Muscle of back (tissue), 13 donors: ENCODE results near the gene LINGO3. TPM values are rescaled to one million over a fixed set of nuclear protein-coding genes. Genes with fewer than 3 reads are reported as not detected.
"Not testable (repeated sequence)": the region's sequence is repeated elsewhere in the genome, so short reads cannot be mapped to it uniquely, and the experiment has no call there.

Experiments used
- DNase-seq, 3 donors: peaks; one replicate each; pipeline versions ENCODE4 v3.0.0 to v3.0.0-alpha.2; 2013
- long read RNA-seq, 9 donors: transcript quantifications; one replicate each; lab custom pipeline, GENCODE V29; 2026
- polyA plus RNA-seq, 10 donors: library from polyadenylated mRNA; unstranded; fragments of 120-200 nt; gene quantifications; one replicate each; pipeline ENCODE4 v1.2.1, GENCODE V29; 2013; ENCODE audit not compliant: insufficient read length in 10 of 10

Gene LINGO3
- polyA plus RNA-seq = under 1 TPM in 4 of 10 donors, not detected in 6; 0.05 to 0.27 (median 0.09) TPM
- long read RNA-seq, donor 1 = 0 reads
- long read RNA-seq, donor 2 = 0 reads
- long read RNA-seq, donor 3, partial matches to known transcripts = 0 of 1 reads
- long read RNA-seq, donor 3, other reads (novel, unspliced or antisense) = 0 of 1 reads
- long read RNA-seq, donor 4 = 0 reads
- long read RNA-seq, donor 5, partial matches to known transcripts = 0 of 1 reads
- long read RNA-seq, donor 5, other reads (novel, unspliced or antisense) = 0 of 1 reads
- long read RNA-seq, donor 6 = 0 reads
- long read RNA-seq, donor 7 = 0 reads
- long read RNA-seq, donor 8 = 0 reads
- long read RNA-seq, donor 9 = 0 reads

GRCh38 chr19:2308114-2308556 is at the start of gene LINGO3:
Gene LINGO3 (minus strand): TSS chr19:2308154. CDS start chr19:2291776, 16,378 bp downstream.
- no peak for DNase-seq

GRCh38 chr19:2356036-2356646 is 48.2 kb upstream of the LINGO3 start:
- no peak for DNase-seq

- DNase-seq = no peak
Observed at GRCh38 chr19:2355168-2356035, 47.4 kb upstream of the LINGO3 start.

GRCh38 chr19:2354670-2355069 is 46.7 kb upstream of the LINGO3 start:
- no peak for DNase-seq

DNA sequence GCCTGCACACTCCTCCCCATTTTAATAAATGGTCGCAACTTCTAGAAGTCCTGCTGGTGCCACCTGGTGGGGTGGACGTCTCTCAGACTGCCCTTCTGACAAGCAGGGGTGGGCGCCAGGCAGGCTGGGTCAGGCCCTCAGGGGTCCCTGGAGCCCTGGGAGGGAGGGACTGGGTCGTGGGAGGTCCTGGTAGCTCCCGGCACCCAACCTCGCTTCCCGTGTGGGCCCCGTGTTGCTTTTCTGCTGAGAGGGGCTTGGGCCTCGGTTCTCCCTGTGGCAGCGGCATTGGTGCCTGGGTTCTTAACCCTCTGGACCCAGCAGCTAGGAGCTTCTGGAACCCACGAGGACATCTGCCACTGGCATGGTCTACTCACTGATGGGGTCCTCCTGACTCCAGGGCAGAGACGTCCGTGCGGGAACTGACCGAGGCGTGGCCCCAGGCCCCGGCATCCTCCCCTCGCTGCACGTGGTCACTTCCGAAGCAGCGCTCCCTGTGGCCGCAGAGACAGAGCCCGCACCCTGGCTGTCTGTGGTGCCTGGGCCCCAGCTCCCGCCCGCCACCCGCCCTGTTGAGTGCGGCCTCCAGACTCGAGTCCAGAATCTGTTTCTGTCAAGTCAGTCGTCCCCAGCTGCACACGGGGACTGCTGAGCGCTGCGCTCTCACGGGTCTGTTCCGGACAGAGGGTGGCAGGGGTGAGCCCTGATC is 46.1 kb upstream of the LINGO3 start:
- no peak for DNase-seq

GRCh38 chr19:2353159-2353886 is 45.4 kb upstream of the LINGO3 start:
- DNase-seq = no peak

DNA sequence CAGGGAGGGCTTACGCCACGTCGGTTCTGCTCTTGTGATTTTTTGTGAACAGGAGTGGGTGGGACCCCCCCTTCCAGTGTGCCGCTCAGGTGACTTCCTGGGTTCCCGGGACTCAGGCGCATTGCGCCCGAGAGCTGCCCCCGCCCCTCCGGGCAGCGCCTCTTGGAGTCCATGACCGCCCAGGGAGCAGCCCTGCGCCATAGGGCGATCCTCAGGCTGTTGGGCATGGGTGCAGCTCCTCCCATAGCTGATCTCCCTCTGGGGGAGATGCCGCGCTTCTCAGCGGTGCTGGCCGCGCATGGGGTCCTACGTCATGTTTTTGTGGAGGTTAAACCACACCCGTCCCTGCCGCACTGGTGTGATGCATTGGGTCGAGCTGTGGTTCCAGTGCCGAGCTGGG is 44.2 kb upstream of the LINGO3 start:
- DNase-seq = no peak

DNA sequence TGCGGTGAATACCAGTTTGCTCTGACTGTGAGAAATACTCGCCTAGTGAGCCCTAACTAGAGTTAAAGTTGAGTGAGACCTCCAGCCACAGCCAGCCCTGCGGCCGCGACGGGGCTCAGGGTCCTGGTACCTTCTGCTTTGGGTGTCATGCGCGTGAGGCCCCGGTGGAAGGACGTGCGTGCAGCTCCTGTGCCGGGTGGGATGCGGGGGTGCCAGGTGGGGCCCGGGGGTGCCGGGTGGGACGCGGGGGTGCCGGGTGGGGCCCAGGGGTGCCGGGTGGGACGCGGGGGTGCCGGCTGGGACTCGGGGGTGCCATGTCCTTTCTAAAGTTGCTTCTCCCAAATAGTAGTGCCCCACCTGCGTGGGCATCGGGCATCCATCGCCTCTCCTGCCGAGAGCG is 43.6 kb upstream of the LINGO3 start:
- DNase-seq = no peak

DNA sequence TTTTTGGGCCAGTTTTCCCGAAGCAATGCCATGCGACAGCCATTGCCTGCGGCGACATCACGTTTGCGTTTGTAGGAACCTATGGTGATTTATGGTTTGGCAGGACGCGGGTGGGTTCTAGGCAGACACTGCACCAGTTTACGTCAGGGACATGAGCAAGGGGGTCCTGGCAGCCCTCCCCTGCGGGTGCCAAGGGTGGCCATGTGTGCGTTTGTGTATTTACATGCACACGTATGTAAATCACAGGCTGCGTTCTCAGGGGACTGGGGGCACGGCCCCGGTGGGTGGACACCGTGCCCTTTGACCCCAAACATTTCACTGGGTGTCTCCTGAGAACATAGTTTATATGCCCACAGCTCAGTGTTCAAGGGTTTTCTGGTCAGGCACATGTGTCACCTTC is 42.7 kb upstream of the LINGO3 start:
- no peak for DNase-seq

DNA sequence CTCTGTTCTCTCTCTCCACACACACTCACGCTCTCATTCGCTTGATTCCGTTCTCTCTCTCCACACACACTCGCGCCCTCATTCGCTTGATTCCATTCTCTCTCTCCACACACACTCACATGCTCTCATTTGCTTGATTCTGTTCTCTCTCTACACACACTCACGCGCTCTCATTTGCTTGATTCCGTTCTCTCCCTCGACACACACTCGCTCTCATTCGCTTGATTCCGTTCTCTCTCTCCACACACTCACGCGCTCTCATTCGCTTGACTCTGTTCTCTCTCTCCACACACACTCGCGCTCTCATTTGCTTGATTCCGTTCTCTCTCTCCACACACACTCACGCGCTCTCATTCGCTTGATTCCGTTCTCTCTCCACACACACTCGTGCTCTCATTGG is 41.9 kb upstream of the LINGO3 start:
- DNase-seq = not testable (repeated sequence)

DNA sequence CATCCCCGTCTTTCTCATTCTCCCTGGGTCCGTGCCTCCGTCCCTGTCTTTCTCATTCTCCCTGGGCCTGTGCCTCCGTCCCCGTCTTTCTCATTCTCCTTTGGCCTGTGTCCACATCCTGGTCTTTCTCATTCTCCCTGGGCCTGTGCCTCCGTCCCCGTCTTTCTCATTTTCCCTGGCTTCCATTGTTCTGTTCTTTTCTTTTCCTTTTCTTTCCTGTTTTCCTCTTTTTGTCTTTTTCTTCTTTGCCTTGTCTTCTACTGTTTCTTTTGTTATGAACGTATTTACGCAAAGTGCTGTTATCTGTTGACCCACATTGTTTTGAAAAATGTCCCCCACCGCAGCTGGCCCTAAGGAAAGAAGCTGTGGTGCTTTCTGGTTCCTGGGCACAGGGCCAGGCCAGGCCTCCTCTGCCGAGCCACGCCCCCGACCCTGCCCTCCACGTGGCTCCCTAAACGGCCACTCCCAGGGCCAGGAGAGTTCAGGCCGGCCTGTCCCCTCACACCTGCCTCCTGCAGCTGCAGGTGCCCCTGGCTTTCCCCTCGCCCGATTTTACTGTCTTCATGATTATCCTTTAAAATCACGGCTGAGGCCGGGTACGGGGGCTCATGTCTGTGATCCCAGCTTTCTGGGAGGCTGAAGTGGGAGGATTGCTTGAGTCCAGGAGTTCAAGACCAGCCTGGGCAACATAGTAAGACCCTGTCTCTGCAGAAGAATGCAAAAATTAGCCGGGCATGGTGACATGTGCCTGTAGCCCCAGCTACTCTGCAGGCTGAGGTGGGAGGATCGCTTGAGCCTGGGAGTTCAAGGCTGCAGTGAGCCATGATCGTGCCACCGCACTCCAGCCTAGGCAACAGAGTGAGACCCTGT is 38.1 kb upstream of the LINGO3 start:
- no peak for DNase-seq

- DNase-seq = no peak
Observed at GRCh38 chr19:2345076-2345475, 37.1 kb upstream of the LINGO3 start.

DNA sequence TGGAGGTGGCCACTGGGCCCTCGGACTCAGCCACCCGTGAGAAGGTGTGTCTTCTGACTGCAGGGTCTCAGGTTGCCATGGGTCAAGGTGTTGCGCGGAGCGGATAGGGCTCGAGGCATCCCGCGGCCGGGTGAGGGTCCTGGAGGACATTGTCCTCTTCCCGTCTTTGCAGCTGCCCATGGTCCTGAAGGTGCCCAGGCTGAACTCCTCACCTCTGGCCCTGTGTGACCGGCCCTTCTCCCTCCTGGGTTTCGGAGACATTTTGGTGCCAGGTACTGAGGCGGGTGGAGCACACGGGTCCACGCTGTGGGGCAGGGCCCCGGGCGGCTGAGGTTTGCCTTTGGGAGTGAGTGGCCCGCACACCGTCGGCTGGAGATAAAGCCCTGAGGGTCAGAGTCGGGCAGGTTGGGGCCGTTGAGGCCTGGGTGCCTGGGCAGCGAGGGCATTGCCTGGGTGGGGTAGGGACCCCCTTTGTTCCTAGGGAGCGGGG is 36.5 kb upstream of the LINGO3 start:
- DNase-seq = no peak

GRCh38 chr19:2343289-2343982 is 35.5 kb upstream of the LINGO3 start:
- DNase-seq = no peak

DNA sequence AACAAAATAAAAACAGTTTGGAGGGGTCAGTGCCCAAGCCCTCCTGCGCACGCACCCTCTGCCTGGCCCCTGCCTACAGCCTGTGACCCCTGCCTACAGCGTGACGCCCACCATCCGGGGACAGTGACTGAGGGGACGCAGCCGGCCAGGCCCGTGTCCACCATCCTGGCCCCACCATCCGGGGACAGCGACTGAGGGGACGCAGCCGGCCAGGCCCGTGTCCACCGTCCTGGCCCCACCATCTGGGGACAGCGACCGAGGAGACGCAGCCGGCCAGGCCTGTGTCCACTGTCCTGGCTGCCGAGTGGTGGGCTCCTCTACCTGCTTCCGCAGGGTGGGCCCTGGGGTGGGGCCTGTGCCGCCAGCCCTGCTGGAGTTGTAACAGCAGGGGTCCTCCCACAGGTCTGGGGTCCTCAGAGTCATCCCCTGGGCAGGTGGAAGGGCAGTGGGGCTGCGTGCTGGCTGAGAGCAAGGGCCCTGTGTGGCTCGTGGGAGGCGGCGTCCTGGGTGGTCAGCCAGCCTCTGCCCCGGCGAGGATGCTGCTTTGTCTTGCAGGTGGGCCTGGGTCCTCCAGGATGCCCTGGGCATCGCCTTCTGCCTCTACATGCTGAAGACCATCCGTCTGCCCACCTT is 34.8 kb upstream of the LINGO3 start:
- DNase-seq = no peak

DNA sequence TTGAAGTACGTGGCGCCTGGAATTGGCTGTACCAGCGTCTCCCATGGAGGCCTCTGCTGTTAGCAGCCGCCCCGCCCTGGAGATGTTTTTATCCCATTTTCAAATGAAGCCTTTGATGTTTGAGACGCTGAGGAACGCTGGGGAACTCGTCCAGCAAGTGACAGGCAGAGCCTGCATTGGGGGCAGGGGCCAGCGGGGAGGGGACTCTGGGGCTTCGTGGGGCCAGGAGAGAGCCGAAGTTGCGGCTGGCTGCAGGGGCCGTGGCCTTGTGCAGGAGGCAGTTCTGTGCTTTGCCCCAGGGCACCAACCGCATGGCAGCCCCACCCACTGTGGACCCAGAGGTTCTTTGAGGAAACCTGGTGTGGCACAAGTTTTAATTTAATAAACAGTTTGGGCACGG is 34.0 kb upstream of the LINGO3 start:
- DNase-seq = no peak

DNA sequence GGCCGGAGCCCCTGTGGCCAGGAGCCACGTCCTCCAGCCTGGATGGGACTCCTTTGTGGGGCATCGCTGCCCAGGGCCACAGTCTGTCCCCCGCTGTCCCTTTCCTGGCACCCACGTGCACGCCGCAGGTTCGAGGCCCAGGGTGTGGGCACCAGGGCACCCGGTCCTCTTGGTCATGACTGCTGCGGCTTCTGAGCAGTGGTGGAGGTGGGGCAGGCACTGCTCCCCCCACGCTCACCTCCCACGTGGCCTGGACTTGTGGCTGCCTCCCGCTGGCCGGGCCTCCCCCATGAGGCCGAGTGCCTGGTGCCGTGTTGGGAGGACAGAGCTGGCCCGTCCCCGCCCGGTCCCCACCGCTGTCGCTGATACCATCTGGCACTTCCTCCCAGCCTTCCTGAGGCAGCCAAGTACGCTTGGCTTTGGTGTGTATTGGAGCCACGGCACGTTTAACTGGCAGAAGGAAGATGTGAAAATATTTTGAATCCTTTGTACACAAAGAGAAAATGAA is 33.3 kb upstream of the LINGO3 start:
- DNase-seq = no peak

- no peak for DNase-seq
Observed at GRCh38 chr19:2340496-2341243, 32.7 kb upstream of the LINGO3 start.
